ENCODE measurements around the gene LMO7.

GRCh38 chr13:75587679-75588078 lies 48.5 kb upstream of the LMO7 start:
- TF ChIP-seq EZH2phosphoT487 (IDR thresholded peaks at IDR 0.05; ENCODE audit: borderline replicate concordance, low read depth, low read length): no peak
- no peak for TF ChIP-seq CTCF (conservative IDR thresholded peaks at IDR 0.05; ENCODE audit: low read length)

Measured in OCI-LY7 (cell line).